Neural cell (in vitro differentiated cells): ENCODE measurements around the gene PRODH. TPM values are rescaled to one million over a fixed set of nuclear protein-coding genes. Genes with fewer than 3 reads are reported as not detected.
"Not testable (repeated sequence)": the region's sequence is repeated elsewhere in the genome, so short reads cannot be mapped to it uniquely, and the experiment has no call there.

ENCODE experiments used
- H2AFZ ChIP-seq: fragments of 200-600, 300-800 bp; sonication (generic), shearing (Covaris generic); 2 replicates; pipeline ENCODE4 v1.6.0; 2014; ENCODE audit warnings: low read depth, mild to moderate bottlenecking, antibody characterized with exemption, low read length, moderate library complexity
- H3F3A ChIP-seq: fragments of 200-600 bp; shearing (Covaris generic); 2 replicates; pipeline ENCODE4 v1.6.1; 2016; ENCODE audit warnings: mild to moderate bottlenecking, moderate library complexity, mixed read lengths, antibody characterized with exemption, low read length; ENCODE audit not compliant: insufficient read depth, poor library complexity, severe bottlenecking
- H3K27ac ChIP-seq: fragments of 200-600, 300-800 bp; sonication (generic), shearing (Covaris generic); 2 replicates; pipeline ENCODE4 v1.5.1; 2014; ENCODE audit warnings: mild to moderate bottlenecking, low read length, moderate library complexity
- H3K27me3 ChIP-seq: fragments of 300-800, 200-600 bp; sonication (generic), shearing (Covaris generic); 2 replicates; pipeline ENCODE4 v1.6.0; 2014; ENCODE audit warnings: mild to moderate bottlenecking, low read depth, low read length, moderate library complexity; ENCODE audit not compliant: insufficient read depth
- H3K36me3 ChIP-seq: fragments of 300-800, 200-600 bp; sonication (generic), shearing (Covaris generic); 2 replicates; pipeline ENCODE4 v1.5.1; 2014; ENCODE audit warnings: mild to moderate bottlenecking, antibody characterized with exemption, low read length, moderate library complexity; ENCODE audit not compliant: insufficient read depth
- H3K4me2 ChIP-seq: fragments of 300-800, 200-600 bp; sonication (generic), shearing (Covaris generic); 2 replicates; pipeline ENCODE4 v1.6.0; 2014; ENCODE audit warnings: mild to moderate bottlenecking, low read length
- H3K4me3 ChIP-seq: fragments of 300-800, 200-600 bp; sonication (generic), shearing (Covaris generic); 2 replicates; pipeline ENCODE4 v1.5.1; 2014; ENCODE audit warnings: mild to moderate bottlenecking, low read length, moderate library complexity
- H3K79me2 ChIP-seq: fragments of 200-600 bp; shearing (Covaris generic); replicated peaks from 2 replicates; pipeline ENCODE4 v1.6.0; 2014; ENCODE audit warnings: mild to moderate bottlenecking, low read length, moderate library complexity; ENCODE audit not compliant: insufficient read depth
- H3K9ac ChIP-seq: fragments of 300-800, 200-600 bp; sonication (generic), shearing (Covaris generic); 2 replicates; pipeline ENCODE4 v1.6.1; 2016; ENCODE audit warnings: mild to moderate bottlenecking, low read length, mixed read lengths
- H3K9me2 ChIP-seq: fragments of 200-600 bp; shearing (Covaris generic); 2 replicates; pipeline ENCODE4 v1.6.1; 2016; ENCODE audit warnings: mild to moderate bottlenecking, low read length, mixed read lengths; ENCODE audit not compliant: insufficient read depth
- H3K9me3 ChIP-seq: fragments of 200-600, 300-800 bp; sonication (generic), shearing (Covaris generic); 2 replicates; pipeline ENCODE4 v1.6.1; 2016; ENCODE audit warnings: mild to moderate bottlenecking, mixed run types, low read length, moderate library complexity, mixed read lengths
- H4K20me1 ChIP-seq: fragments of 200-600 bp; shearing (Covaris generic); 2 replicates; pipeline ENCODE4 v1.6.1; 2016; ENCODE audit warnings: mild to moderate bottlenecking, mixed run types; ENCODE audit not compliant: insufficient read depth
- EP300 ChIP-seq: fragments of 450-650 bp; conservative IDR thresholded peaks from 2 replicates; pipeline ENCODE4 v1.6.1; 2014; ENCODE audit warnings: antibody characterized with exemption, mild to moderate bottlenecking, moderate library complexity; ENCODE audit not compliant: poor library complexity, severe bottlenecking
- EZH2 ChIP-seq: fragments of 200-600, 300-800 bp; shearing (Covaris generic), sonication (generic); IDR thresholded peaks from 2 replicates; pipeline ENCODE4 v1.6.1; 2014; ENCODE audit warnings: antibody characterized with exemption, low read length, borderline replicate concordance, mild to moderate bottlenecking; ENCODE audit not compliant: insufficient read depth, poor library complexity, severe bottlenecking
- MXI1 ChIP-seq: fragments of 450-650 bp; conservative IDR thresholded peaks from 2 replicates; pipeline ENCODE4 v1.6.1; 2014; ENCODE audit warnings: antibody characterized with exemption, mild to moderate bottlenecking; ENCODE audit not compliant: poor library complexity, severe bottlenecking
- POLR2AphosphoS5 ChIP-seq: IDR thresholded peaks from 2 replicates; pipeline ENCODE4 v1.6.1; 2012
- RAD21 ChIP-seq: fragments of 450-650 bp; conservative IDR thresholded peaks from 2 replicates; pipeline ENCODE4 v1.6.1; 2014; ENCODE audit warnings: antibody characterized with exemption, mild to moderate bottlenecking, moderate library complexity
- SMC3 ChIP-seq: fragments of 450-650 bp; conservative IDR thresholded peaks from 2 replicates; pipeline ENCODE4 v1.6.1; 2014; ENCODE audit warnings: antibody characterized with exemption, mild to moderate bottlenecking, moderate library complexity; ENCODE audit not compliant: poor library complexity
- TAF1 ChIP-seq: IDR thresholded peaks from 2 replicates; pipeline ENCODE4 v1.6.1; 2012; ENCODE audit warnings: low read depth
- polyA plus RNA-seq: library from polyadenylated mRNA; depleted of rRNA; stranded (reverse); fragments of >200 nt; gene quantifications from 2 replicates; pipeline ENCODE4 v1.2.3, GENCODE V29; 2014
- TF ChIP-seq, protein P1 (sequence below): fragments of 450-650 bp; IDR thresholded peaks from 2 replicates; pipeline ENCODE4 v1.5.1; 2014; ENCODE audit warnings: antibody characterized with exemption, mild to moderate bottlenecking, moderate library complexity; ENCODE audit not compliant: poor library complexity, severe bottlenecking
- TF ChIP-seq, protein P2 (sequence below): IDR thresholded peaks from 2 replicates; pipeline ENCODE4 v1.6.1; 2012; ENCODE audit warnings: borderline replicate concordance

PRODH gene
- polyA plus RNA-seq, 1 donor from 2014 or later, result 0.31 TPM

DNA sequence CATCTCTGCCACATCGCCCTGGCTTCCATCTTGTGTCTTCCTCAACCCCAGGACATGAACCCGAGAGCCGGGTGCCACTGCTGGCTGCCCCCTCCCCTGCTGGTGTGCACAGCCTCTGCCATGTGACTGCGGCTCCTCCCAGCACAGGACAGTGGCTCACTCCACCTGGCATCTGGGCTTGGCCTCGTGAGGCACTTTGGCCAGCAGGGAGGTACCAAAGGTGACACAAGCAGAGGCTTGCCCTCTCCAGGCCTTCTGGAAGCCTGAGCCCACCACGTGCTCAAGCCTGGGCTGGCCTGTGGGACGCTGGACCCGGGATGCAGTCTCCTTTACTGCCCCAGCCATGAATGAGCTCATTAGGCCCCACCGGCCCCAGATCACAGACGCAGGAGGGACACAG lies 21.5 kb downstream of the PRODH start:
- not testable (repeated sequence) for H3K9me2 ChIP-seq, H3K9me3 ChIP-seq, H3K4me3 ChIP-seq, H3K4me2 ChIP-seq, H3K79me2 ChIP-seq, H4K20me1 ChIP-seq, H2AFZ ChIP-seq, H3K36me3 ChIP-seq, H3K27me3 ChIP-seq, H3K27ac ChIP-seq, H3F3A ChIP-seq, H3K9ac ChIP-seq

DNA sequence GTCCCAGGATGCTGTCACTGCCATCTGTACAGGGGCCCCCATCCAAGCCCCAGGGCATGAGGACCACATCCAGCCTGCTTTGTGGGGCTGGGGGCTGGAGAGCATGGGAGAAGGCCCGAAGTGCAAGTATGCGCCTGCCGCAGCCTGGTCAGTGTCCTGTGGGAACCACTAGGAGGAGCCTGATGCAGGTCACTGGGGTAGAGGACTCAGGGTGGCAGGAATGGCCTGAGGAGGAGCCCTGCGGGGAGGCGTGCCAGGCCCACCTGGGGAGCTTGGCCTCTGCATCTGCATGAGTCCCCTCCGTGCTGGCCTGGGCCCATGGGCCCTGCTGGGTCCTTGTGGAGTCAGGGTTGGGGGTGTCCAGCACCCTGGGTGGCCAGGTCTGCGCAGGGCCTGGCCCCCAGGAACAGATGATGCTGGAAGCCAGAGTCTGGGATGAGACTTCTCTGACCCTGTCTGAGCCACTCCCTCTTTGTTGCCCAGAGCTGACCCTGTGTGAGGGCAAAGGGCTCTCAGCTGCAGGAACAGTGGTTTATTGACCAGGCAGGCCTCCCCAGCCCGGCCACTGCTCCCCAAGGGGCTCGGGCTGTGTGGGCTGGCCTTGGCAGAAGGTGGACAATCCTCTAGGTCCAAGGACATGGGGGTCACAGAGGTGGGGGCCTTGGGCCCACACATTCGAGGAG lies 23.7 kb downstream of the PRODH start:
- not testable (repeated sequence) for H3K27me3 ChIP-seq, H3K9me2 ChIP-seq, H3K9me3 ChIP-seq, H3K4me2 ChIP-seq, H3F3A ChIP-seq, H2AFZ ChIP-seq, H3K27ac ChIP-seq, H3K4me3 ChIP-seq, H3K36me3 ChIP-seq, H3K9ac ChIP-seq, H4K20me1 ChIP-seq, H3K79me2 ChIP-seq

- not testable (repeated sequence) for H3K27me3 ChIP-seq, H3K9me2 ChIP-seq, H3K9me3 ChIP-seq
These were observed 24.6 kb downstream of the PRODH start for GRCh38 chr22:18911535-18911934.

DNA sequence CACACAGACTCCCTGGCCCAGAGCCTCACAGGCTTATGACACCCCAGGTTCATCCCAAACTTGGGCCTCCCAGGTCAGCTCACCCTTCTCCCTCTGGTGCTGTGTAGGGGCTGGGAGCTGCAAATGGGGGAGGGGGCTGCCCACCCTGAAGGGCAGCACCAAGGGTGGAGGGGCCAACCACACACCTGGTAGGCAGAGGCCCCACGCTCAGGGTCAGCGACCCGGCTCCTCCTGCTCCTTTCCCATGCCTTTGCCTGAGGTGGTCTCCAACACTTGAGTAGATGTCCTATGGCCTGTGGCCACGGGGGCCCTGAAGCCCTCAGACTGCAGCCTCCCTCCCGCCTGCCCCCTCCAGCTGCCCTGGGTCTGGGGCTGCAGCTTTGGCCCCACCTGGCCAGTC lies 26.5 kb downstream of the PRODH start:
- H3F3A ChIP-seq, result no peaks in the 10 kb centered on the region
- H2AFZ ChIP-seq, result no peak overlapping the region
- H3K4me2 ChIP-seq, result no peak overlapping the region
- TF ChIP-seq MXI1 (no peak), EZH2 (no peak), TAF1 (no peak), EP300 (no peak), RAD21 (no peak), POLR2AphosphoS5 (no peak), SMC3 (no peak)
- TF ChIP-seq, protein P1, sequence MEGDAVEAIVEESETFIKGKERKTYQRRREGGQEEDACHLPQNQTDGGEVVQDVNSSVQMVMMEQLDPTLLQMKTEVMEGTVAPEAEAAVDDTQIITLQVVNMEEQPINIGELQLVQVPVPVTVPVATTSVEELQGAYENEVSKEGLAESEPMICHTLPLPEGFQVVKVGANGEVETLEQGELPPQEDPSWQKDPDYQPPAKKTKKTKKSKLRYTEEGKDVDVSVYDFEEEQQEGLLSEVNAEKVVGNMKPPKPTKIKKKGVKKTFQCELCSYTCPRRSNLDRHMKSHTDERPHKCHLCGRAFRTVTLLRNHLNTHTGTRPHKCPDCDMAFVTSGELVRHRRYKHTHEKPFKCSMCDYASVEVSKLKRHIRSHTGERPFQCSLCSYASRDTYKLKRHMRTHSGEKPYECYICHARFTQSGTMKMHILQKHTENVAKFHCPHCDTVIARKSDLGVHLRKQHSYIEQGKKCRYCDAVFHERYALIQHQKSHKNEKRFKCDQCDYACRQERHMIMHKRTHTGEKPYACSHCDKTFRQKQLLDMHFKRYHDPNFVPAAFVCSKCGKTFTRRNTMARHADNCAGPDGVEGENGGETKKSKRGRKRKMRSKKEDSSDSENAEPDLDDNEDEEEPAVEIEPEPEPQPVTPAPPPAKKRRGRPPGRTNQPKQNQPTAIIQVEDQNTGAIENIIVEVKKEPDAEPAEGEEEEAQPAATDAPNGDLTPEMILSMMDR, result no peak
- TF ChIP-seq, protein P2, sequence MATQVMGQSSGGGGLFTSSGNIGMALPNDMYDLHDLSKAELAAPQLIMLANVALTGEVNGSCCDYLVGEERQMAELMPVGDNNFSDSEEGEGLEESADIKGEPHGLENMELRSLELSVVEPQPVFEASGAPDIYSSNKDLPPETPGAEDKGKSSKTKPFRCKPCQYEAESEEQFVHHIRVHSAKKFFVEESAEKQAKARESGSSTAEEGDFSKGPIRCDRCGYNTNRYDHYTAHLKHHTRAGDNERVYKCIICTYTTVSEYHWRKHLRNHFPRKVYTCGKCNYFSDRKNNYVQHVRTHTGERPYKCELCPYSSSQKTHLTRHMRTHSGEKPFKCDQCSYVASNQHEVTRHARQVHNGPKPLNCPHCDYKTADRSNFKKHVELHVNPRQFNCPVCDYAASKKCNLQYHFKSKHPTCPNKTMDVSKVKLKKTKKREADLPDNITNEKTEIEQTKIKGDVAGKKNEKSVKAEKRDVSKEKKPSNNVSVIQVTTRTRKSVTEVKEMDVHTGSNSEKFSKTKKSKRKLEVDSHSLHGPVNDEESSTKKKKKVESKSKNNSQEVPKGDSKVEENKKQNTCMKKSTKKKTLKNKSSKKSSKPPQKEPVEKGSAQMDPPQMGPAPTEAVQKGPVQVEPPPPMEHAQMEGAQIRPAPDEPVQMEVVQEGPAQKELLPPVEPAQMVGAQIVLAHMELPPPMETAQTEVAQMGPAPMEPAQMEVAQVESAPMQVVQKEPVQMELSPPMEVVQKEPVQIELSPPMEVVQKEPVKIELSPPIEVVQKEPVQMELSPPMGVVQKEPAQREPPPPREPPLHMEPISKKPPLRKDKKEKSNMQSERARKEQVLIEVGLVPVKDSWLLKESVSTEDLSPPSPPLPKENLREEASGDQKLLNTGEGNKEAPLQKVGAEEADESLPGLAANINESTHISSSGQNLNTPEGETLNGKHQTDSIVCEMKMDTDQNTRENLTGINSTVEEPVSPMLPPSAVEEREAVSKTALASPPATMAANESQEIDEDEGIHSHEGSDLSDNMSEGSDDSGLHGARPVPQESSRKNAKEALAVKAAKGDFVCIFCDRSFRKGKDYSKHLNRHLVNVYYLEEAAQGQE, result no peak
- H3K4me3 ChIP-seq, result no peak overlapping the region
- H3K9me2 ChIP-seq, result no peaks in the 10 kb centered on the region
- H3K9me3 ChIP-seq, result no peaks in the 10 kb centered on the region
- no peak overlapping the region for H3K27ac ChIP-seq
- no peak overlapping the region for H3K9ac ChIP-seq
- H3K27me3 ChIP-seq, result no peaks in the 10 kb centered on the region
- H3K36me3 ChIP-seq, result no peaks in the 10 kb centered on the region
- H3K79me2 ChIP-seq, result no peaks in the 10 kb centered on the region
- H4K20me1 ChIP-seq, result no peaks in the 10 kb centered on the region

More at GRCh38 chr22:18911535-18911934, 24.6 kb downstream of the PRODH start:
- H3K4me2 ChIP-seq, H3K36me3 ChIP-seq, H3K9ac ChIP-seq, H3K79me2 ChIP-seq, H2AFZ ChIP-seq, H3K4me3 ChIP-seq, H4K20me1 ChIP-seq, H3K27ac ChIP-seq, H3F3A ChIP-seq: not testable (repeated sequence)
